HG02884 (cell line): ENCODE results near the gene NOP10.
"Not testable (repeated sequence)": the region's sequence is repeated elsewhere in the genome, so short reads cannot be mapped to it uniquely, and the experiment has no call there.

Experiments used
- ATAC-seq: cut with Tn5 transposase; IDR thresholded peaks from one replicate; pipeline ENCODE4 v1.9.1; 2021; ENCODE audit warnings: mild to moderate bottlenecking, moderate library complexity; ENCODE audit not compliant: unreplicated experiment

The NOP10 gene

GRCh38 chr15:34342737-34343575 lies at the start of gene NOP10, which contains the start of gene NUTM1:
Gene NOP10 (minus strand): TSS chr15:34343136. CDS start chr15:34343073, 63 bp downstream.
Gene NUTM1 (plus strand): TSS chr15:34343315. CDS start chr15:34343697, 382 bp downstream.
- peak; percentile 88 for ATAC-seq

- ATAC-seq = not testable (repeated sequence)
These were observed 46.7 kb upstream of the NOP10 start for GRCh38 chr15:34389594-34390086.

GRCh38 chr15:34381829-34382521 lies 39.0 kb upstream of the NOP10 start:
- not testable (repeated sequence) for ATAC-seq

- ATAC-seq = not testable (repeated sequence)
These were observed 37.6 kb upstream of the NOP10 start for GRCh38 chr15:34380491-34380890.

GRCh38 chr15:34376856-34377255 lies 33.9 kb upstream of the NOP10 start:
- no peak for ATAC-seq

- ATAC-seq = not testable (repeated sequence)
These were observed 32.6 kb upstream of the NOP10 start for GRCh38 chr15:34375541-34375940.

- no peak for ATAC-seq
These were observed 31.9 kb upstream of the NOP10 start for GRCh38 chr15:34374816-34375215.

GRCh38 chr15:34373951-34374350 lies 31.0 kb upstream of the NOP10 start:
- no peak for ATAC-seq

GRCh38 chr15:34370643-34371042 lies 27.7 kb upstream of the NOP10 start:
- no peak for ATAC-seq

GRCh38 chr15:34370129-34370528 lies 27.2 kb upstream of the NOP10 start:
- ATAC-seq = no peak

GRCh38 chr15:34367101-34368081 lies 24.5 kb upstream of the NOP10 start, which contains the start of gene LPCAT4:
Gene LPCAT4 (minus strand): TSS chr15:34367196. CDS start chr15:34367100, 96 bp downstream.
- ATAC-seq = peak; percentile 59

GRCh38 chr15:34366271-34367065 lies 23.5 kb upstream of the NOP10 start:
- no peak for ATAC-seq

- no peak for ATAC-seq
These were observed 22.9 kb upstream of the NOP10 start for GRCh38 chr15:34365836-34366235.

- no peak for ATAC-seq
These were observed 22.3 kb upstream of the NOP10 start for GRCh38 chr15:34365091-34365825.

- ATAC-seq = no peak
These were observed 21.1 kb upstream of the NOP10 start for GRCh38 chr15:34364041-34364440.

- no peak for ATAC-seq
These were observed 19.3 kb upstream of the NOP10 start for GRCh38 chr15:34362047-34362773.

GRCh38 chr15:34361278-34361677 lies 18.3 kb upstream of the NOP10 start:
- no peak for ATAC-seq

- ATAC-seq = no peak
These were observed 17.4 kb upstream of the NOP10 start for GRCh38 chr15:34360298-34360697.
